Measurements from ENCODE around the gene BRF1. TPM values are rescaled to one million over a fixed set of nuclear protein-coding genes. Genes with fewer than 3 reads are reported as not detected.

The BRF1 gene
- total and polyA plus RNA-seq, 2 experiments from 2014 or later: 23.6 to 35.9 TPM

DNA sequence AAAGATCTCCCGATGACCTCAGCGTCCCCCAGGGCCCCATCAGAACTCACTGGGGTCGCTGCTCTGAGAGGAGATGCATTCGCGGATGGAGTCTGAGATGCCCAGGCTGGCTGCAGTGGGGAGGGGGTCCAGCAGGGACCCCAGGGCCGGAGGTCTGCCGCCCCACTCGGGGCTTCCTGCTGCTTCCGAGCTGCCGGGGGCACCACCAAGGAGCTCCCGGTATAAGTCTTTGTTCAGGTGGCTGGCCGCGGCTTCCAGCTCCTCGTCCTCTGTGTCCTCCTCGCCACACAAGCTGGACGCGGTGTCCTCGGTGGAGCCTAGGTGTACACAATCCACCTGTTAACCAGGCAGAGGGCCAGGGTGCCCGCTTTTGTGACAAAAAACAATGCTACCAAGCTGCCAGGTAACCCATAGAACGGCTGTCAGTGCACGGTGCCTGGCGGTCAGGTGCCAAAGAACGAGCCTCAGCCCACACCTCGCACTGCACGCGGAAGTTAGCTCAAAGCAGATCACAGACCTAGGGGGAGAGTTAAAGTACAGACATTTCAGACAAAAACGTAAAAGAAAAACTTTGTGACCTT, 79.1 kb downstream of the BRF1 start:
- no peaks in the 10 kb centered on the region for H3K27me3 ChIP-seq
- no peaks in the 10 kb centered on the region for H3K79me2 ChIP-seq
- no peak overlapping the region for H3K4me2 ChIP-seq
- DNase-seq (ENCODE audit: low spot score): no peak
- no peaks in the 10 kb centered on the region for H3K4me1 ChIP-seq (ENCODE audit: insufficient read depth)
- H4K20me1 ChIP-seq (ENCODE audit: insufficient read depth, poor library complexity, severe bottlenecking): no peaks in the 10 kb centered on the region
- H3K4me3 ChIP-seq: no peak overlapping the region
- no peaks in the 10 kb centered on the region for H3K9me3 ChIP-seq (ENCODE audit: low read depth)
- WGBS (ENCODE audit: low lambda C conversion rate, missing lambda C conversion rate): 86% methylated on average over 27 of the region's 27 CpGs
- H2AFZ ChIP-seq: no peak overlapping the region
- H3K36me3 ChIP-seq (replicated peaks; ENCODE audit: insufficient read depth, low read depth): no peaks in the 10 kb centered on the region
- TF ChIP-seq, protein P1, sequence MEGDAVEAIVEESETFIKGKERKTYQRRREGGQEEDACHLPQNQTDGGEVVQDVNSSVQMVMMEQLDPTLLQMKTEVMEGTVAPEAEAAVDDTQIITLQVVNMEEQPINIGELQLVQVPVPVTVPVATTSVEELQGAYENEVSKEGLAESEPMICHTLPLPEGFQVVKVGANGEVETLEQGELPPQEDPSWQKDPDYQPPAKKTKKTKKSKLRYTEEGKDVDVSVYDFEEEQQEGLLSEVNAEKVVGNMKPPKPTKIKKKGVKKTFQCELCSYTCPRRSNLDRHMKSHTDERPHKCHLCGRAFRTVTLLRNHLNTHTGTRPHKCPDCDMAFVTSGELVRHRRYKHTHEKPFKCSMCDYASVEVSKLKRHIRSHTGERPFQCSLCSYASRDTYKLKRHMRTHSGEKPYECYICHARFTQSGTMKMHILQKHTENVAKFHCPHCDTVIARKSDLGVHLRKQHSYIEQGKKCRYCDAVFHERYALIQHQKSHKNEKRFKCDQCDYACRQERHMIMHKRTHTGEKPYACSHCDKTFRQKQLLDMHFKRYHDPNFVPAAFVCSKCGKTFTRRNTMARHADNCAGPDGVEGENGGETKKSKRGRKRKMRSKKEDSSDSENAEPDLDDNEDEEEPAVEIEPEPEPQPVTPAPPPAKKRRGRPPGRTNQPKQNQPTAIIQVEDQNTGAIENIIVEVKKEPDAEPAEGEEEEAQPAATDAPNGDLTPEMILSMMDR (IDR thresholded peaks at IDR 0.05; ENCODE audit: poor library complexity): no peak
- no peak for TF ChIP-seq EZH2 (IDR thresholded peaks at IDR 0.05; ENCODE audit: borderline replicate concordance)
- no peak for TF ChIP-seq EZH2phosphoT487 (IDR thresholded peaks at IDR 0.05; ENCODE audit: low read depth, severe bottlenecking, unreplicated experiment)
- H3K9me2 ChIP-seq (replicated peaks; ENCODE audit: insufficient read depth): no peaks in the 10 kb centered on the region
- no peak overlapping the region for H3K27ac ChIP-seq

GRCh38 chr14:105220699-105221597, 79.9 kb downstream of the BRF1 start:
- H3K36me3 ChIP-seq (replicated peaks; ENCODE audit: insufficient read depth, low read depth): no peaks in the 10 kb centered on the region
- no peak overlapping the region for H3K4me3 ChIP-seq
- H3K4me1 ChIP-seq (ENCODE audit: insufficient read depth): no peaks in the 10 kb centered on the region
- no peaks in the 10 kb centered on the region for H3K27me3 ChIP-seq
- H2AFZ ChIP-seq: no peak overlapping the region
- no peak overlapping the region for H3K4me2 ChIP-seq
- H3K9me3 ChIP-seq (ENCODE audit: low read depth): no peaks in the 10 kb centered on the region
- TF ChIP-seq, protein P1 (IDR thresholded peaks at IDR 0.05; ENCODE audit: poor library complexity): no peak
- TF ChIP-seq EZH2 (IDR thresholded peaks at IDR 0.05; ENCODE audit: borderline replicate concordance) (no peak), EZH2phosphoT487 (IDR thresholded peaks at IDR 0.05; ENCODE audit: low read depth, severe bottlenecking, unreplicated experiment) (no peak)
- H3K27ac ChIP-seq: no peak overlapping the region
- no peak for DNase-seq (ENCODE audit: low spot score)
- no peaks in the 10 kb centered on the region for H3K9me2 ChIP-seq (replicated peaks; ENCODE audit: insufficient read depth)
- H4K20me1 ChIP-seq (ENCODE audit: insufficient read depth, poor library complexity, severe bottlenecking): no peaks in the 10 kb centered on the region
- H3K79me2 ChIP-seq: no peaks in the 10 kb centered on the region
- WGBS (ENCODE audit: low lambda C conversion rate, missing lambda C conversion rate): 92% methylated on average over 28 of the region's 29 CpGs

DNA sequence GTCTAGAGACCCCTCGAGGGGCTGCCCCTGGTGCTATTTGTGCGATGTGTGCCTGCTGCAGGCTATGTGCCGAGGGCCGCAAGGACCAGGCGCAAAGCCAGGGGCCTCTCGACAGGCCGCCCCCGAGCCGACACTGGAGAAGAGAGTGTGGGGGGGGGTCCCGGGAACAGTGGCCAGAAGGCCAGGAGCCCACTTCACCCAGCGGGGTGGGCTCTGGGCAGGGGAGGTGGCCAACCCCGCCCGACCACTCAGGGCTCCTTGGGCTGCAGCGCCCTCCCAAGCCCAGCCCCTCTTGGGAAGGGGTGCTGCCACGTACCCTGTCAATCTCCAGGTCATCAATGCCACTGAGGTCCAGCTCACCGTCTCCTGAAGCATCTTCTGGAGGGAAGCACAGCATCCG, 81.0 kb downstream of the BRF1 start:
- Histone ChIP-seq H3K36me3 (replicated peaks; ENCODE audit: insufficient read depth, low read depth) (no peaks in the 10 kb centered on the region), H3K27me3 (no peaks in the 10 kb centered on the region)

More for the DNA sequence above, 81.0 kb downstream of the BRF1 start:
- no peaks in the 10 kb centered on the region for H3K4me1 ChIP-seq (ENCODE audit: insufficient read depth)
- TF ChIP-seq EZH2phosphoT487 (IDR thresholded peaks at IDR 0.05; ENCODE audit: low read depth, severe bottlenecking, unreplicated experiment) (no peak), EZH2 (IDR thresholded peaks at IDR 0.05; ENCODE audit: borderline replicate concordance) (no peak)
- TF ChIP-seq, protein P1 (IDR thresholded peaks at IDR 0.05; ENCODE audit: poor library complexity): no peak
- no peaks in the 10 kb centered on the region for H3K9me2 ChIP-seq (replicated peaks; ENCODE audit: insufficient read depth)
- H3K4me3 ChIP-seq: no peak overlapping the region
- H3K9me3 ChIP-seq (ENCODE audit: low read depth): no peaks in the 10 kb centered on the region
- no peak overlapping the region for H3K27ac ChIP-seq
- WGBS (ENCODE audit: low lambda C conversion rate, missing lambda C conversion rate): 95% methylated on average over 14 of the region's 17 CpGs
- no peaks in the 10 kb centered on the region for H3K79me2 ChIP-seq
- no peak for DNase-seq (ENCODE audit: low spot score)
- no peak overlapping the region for H2AFZ ChIP-seq
- H3K4me2 ChIP-seq: no peak overlapping the region
- H4K20me1 ChIP-seq (ENCODE audit: insufficient read depth, poor library complexity, severe bottlenecking): no peaks in the 10 kb centered on the region

All from hepatocyte (in vitro differentiated cells).